Measurements from ENCODE around the gene KCTD1.

The KCTD1 gene

DNA sequence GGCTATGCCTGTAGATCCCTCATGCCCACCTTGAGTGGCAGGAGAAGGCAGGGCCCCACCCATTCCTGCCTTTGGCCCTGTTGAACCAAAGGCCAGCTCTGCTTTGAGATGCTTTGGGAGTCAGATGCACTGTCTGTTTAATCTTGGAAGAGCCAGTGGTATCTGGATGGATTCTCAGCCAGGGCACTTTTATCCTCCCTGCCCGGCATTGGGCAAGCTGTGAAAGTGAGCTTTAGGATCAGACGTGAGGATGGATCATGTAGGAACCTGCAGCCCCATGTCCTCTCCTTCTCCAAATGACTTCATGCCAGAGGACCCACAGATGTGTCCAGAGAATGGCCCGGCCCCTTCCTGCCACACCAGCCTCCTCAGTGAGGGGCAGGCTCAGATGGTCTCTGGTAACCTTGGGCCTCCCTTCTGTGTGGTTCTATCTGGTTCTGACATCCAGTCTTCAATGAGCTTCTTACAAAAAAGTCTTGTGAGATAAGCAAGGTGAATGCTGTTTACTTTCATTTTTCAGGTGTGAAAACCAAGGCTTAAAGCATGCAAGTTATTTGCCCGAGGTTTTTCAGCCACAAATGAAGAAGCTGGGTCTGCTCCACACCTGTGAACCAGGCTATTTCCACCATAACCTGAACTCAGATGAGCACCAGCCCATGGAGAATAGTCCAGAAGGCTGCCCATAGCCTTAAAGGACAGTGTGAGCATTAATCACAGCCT, 123.8 kb downstream of the KCTD1 start:
- no peak for DNase-seq

DNA sequence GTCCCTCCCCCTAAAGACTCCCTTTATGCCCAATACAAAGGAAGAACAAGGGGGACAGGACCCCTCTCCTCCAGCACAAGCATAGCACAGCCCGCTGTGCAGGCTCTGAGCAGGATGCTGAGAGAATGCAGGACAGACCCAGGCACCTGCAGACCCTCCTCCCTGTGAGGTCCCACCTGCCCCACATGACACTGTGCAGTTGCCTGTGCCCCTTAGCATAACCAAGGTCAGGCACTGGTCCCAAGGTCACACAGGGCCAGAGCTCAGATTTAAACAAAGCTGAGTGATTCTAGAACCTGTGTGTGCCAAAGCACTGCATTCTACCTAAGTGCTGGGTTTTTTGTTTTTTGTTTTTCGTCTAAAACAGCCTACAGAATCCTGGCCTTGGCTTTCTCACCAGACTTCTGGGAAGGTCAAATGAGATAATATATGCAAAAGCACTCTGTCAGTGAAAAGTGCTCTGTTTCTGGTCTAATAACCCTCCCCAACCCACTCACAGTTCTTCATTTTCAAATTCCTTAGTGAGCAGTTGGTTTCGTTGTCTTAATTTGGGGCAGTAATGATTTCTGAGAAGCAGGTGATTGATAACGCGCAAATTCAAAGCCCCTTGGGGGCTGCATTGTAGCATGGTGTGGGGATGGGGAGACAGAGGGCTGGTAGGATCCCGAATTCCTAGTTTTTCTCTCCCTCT, 125.7 kb downstream of the KCTD1 start:
- no peak for DNase-seq

DNA sequence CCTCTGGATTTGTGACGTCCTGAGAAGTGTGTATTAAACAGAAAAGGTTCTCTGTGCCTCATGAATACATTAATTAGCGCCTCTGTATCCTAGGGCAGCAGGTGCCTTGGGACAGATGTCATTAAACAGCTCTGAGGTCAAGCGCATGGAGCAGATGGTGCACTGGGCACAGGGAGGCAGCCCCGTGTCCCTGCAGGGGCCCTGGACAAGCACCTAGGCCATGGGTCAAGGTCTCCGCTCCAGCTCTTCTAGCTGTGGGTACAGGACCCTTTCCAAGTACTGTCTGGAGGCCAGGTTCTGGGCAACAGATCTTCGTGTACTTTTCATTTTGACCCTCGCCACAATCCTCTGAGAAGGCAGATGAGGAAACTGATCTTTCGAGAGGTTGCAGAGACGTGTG, 126.4 kb downstream of the KCTD1 start:
- DNase-seq: no peak

DNA sequence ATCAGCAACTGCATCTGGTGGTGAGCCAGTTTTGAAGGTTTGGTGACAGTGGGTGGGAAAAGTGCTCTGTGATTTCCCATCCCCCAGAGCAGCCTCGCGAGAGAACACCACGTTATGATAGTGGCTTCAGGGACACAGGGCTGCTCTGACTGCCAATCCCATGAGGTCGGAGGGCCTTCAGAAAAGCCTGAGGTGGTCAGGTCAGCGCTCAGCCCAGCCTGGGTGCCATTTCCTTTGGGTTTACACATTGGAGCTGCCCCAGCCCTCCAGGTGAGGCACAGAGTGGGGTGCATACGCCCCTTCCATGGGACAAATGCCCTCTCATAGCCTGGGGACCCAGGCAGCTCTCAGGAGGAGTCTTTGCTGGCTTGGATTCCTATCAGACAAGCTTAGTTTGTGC, 126.8 kb downstream of the KCTD1 start:
- DNase-seq: no peak

DNA sequence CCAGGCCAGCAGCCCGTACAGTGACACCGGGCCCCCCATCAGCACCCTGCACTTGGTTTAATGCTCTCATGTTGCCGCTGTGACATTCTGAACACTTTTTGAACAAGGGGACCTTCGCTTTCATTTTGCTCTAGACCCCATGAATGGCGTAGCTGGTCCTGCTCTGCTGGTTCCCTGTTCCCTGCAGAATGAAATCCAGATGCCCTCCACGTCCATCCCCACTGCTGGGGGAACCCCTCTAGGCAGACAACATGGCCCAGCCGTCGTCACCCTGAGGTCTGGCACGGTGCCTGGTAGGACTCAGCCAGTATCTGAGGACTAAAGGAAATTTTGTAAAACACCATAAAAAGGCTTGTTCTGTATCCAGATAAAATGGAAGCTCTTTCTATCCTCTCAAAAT, 128.6 kb downstream of the KCTD1 start:
- DNase-seq: peak; percentile 47

DNA sequence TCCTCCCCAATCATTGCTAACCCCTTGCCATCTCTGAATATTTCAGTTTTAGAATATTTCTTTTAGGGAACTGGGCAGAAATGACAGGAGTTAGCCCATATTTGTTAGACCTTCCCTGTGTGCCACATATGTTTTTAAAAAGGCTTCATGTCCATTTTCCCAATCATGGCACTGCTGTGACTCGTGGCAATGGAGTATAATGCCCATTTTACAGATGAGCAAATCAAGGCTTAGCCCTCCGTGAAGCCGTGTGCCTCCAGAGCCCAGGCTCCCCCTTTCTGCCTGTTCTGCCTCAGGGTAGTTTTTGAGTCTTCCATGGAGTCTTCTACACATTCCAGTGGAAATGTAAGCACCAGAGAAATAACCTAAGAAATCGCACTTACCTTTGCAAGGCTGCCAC, 130.1 kb downstream of the KCTD1 start:
- DNase-seq: no peak

DNA sequence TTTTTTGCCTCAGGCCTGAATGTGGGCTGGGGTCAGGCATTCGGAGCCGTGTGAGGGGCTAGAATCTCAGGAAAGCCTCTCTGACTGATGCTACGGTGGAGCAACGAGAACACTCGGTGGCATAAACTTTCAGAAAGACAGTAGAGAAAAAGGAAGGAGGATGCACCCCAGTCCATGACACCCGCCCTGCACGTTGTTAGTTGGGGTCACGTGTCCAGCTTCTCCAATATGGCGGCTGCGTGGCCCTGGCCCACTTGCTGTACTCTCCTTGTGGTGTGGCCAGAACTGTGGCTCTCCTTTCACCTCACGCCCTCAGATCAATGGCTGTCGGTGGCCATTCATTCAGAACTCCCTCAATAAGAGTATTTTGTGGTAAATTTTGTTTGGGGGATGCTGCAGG, 131.2 kb downstream of the KCTD1 start:
- no peak for DNase-seq

DNA sequence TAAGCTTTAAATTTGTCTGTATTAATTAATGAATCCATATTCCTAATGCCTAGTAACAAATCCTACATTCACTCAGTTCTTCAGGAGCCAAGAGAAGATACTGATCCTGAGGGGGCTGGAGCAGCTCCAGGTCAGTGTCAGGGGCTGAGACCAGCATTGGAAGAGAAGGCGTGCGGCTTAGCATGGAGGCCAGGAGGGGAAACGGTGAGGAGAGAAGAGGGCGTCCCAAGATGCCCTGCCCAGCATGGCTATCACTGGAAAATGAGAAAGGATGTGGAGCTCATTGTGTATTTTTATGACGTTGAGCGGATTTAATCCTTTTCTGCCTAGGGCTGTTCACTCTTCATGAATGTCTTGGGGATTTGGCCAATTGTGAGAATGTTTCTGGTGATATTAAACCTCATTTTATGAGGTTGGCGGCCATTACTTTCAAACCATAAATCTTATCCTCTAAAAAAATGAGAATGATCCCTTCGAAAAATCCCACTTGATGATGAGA, 131.7 kb downstream of the KCTD1 start:
- no peak for DNase-seq

DNA sequence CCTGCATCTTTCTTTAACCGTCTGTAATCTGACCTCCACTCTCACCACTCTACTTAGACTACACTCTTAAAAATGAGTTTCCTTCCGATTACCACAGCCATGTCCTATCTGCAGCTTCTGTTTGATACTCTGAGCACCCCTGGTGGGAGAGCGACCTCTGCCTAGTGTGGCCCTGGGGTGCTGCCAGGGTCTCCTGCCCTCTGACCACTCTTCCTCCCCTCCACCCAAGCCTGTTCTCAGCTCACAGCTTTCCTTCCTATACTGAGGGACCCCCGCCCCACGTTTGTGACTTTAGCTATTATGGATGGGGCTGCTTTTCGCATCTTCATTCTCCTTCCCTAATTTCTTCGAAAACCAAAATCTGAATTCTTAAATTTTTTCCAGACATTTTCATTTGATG, 132.7 kb downstream of the KCTD1 start:
- DNase-seq: no peak

DNA sequence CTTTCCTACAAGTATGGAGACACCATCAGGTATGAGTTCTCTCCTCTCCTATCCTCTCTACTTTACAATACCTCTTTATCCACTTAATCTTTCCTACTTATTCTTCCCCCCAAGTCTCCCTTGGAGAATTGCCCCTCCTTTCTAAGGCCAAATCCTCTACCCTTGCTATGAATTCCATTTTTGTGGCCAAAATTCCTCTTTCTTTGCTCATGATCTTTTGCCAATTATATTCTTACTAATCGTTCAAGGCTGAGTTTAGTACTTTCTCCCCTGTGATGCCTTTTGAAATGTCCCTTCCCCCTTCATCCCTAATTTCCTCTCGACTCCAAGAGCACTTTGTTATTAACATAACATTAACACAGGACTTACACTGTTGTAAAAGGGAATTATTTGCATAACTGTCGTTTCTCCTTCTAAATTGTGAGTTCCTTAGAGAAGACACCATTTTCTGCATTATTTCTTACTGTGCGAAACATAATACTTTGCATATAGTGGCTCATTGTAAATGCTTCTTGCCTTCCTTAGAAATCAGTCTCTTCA, 133.4 kb downstream of the KCTD1 start:
- DNase-seq: peak; percentile 76

DNA sequence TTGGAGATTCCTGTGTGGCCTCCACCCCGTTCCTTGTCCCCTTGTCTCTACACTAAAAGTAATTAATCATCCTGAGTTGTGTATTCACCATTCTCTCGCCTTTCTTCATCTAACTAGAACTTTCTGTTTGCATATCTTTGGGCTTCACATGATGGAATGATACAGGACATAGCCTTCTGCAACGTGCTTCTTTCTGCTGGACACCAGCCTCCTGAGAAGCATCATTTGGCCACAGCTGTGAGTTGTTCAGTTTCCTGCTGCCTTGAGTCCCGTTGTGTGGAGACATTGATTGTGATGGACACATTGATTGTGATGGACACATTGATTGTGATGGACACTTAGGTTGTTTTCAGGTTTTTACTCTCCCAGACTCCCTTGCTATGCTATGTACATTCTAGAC, 139.3 kb downstream of the KCTD1 start:
- no peak for DNase-seq

DNA sequence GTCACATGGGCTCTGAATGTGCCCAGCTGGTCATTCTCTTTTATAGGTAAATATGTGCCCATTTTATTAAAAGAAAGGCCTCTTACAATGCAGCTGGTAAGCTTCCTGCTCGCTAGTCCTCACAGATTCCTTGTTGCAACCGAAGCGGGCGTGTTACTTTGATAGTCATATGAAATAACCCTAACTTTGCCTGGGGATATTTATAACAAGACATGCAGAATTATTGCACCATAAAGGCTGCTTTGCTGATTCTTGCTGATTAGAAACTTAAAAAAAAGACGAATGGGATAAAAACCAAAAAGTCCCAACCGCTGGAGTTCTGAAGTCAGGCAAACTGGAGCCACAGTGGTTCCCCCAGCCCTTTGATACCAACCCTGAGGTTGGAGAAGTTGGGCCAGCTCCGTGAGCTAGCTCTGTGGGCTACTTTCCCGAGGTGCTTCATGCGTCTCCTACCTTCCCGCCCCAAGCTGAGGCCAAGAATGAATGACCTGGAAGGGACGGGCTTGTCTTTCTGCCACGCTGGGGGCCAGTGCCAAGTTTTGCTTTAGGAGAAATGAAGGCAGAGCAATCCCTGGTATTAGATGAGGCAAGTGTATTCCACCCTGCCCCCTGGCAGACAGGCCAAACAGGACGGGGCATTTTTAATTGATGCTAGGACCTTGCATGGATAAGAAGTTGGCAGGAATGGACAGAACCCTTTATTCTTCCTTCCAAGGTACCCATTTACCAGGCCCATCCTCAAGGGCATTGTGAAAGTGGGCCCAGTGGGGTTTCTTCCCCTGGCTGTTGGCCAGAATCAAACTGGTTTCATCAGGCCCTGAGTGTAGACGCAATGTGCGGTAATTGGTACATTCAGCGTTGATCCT, 140.4 kb downstream of the KCTD1 start:
- DNase-seq: no peak

DNA sequence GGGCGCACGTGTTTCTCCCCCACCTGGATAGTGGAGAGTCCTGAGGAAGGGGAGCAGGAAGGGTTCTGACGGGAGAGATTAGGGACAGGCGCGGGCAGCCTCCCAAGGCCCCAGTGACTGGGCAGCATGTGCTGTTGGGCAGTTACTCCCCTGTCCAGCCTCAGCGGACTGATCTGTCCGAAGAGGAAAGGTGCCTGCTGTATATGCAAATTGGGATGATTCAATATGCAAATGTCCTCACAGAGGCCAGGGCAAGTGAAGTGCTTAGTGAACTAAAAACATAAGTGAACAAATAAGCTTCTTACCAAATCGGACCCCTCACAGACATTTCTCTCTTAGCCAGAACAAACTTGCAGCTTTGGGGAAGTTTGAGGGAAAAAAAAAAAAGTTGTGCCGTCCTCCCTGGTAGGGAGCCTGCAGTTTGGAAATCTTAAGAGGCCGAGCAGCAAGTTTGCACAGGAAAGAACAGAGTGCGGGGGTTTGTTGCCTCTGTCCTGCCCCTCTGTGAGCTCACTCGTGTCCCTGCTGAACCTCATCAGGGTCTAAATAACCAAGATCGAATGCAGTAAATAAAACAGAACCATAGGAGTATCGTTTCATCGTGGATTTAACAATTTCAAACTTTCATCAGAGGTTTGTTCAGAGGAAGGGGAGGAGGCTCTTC, 141.4 kb downstream of the KCTD1 start:
- DNase-seq: no peak

DNA sequence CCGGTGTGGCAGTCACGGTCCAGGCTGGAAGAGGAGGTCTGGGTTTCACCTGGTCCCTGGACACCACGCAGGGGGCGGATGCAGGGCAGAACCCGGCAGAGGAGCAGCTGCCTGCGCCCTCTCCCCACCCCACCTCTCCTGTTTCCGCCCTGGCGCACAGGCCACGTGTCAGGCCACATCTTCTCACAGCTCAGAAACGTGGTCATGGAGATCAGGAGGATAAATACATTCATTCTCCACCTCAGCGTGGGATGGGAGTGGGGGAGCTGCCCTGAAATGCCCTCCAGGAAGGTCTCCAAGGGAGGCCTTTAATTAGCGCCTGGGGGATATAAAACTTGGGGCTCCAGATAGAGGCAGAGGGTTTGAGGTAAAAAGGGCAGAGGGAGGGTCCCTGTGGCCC, 142.0 kb downstream of the KCTD1 start:
- no peak for DNase-seq

DNA sequence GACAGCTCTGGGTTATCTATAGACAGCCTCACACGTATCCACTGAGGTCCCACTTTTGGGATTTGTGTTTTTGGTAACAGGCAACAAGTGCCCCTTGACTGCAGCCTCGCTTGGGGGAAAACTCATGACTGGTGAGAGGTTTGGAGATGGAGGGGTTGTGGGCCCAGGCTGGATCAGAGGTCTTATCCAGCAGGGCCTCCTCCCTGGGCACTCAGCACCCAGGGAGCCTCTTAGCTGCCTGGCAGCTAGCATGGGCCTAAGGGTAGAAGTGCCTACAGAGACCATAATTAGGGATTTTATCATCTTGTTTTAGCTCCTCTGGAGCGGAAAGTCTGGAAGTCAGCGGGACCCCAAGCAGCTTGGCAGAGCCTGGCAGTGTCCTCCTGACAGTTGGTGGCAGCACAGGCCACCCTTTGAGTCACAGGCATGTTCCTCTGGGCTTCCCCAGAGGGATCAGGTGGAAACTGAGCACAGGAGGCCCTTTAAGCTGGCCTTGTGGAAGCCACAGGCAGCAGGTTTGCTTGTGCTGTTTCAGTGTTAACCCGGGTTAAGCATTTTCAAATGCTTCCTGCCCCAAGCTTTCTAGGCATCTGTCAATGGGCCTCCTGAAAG, 143.1 kb downstream of the KCTD1 start:
- peak; percentile 61 for DNase-seq
